Renal cortex interstitium (tissue), 11 donors: ENCODE results near the gene SFXN2. TPM values are rescaled to one million over a fixed set of nuclear protein-coding genes. Genes with fewer than 3 reads are reported as not detected.

Experiments
- DNase-seq, 11 donors: peaks; one replicate each; pipeline ENCODE4 v3.0.0-alpha.2; 2013; ENCODE audit warnings: low read depth in 9 of 11, low spot score in 4 of 11; ENCODE audit errors: extremely low read depth in 1 of 11
- polyA plus RNA-seq, 3 donors: library from polyadenylated mRNA; unstranded; fragments of 120-200 nt; gene quantifications; one replicate each; pipeline ENCODE4 v1.2.1, GENCODE V29; 2013; ENCODE audit not compliant: insufficient read length in 3 of 3

The SFXN2 gene
- polyA plus RNA-seq, 3 donors: 52.6 to 61.8 (median 58.4) TPM

- DNase-seq: no peak
Observed at GRCh38 chr10:102764470-102765161, 50.2 kb downstream of the SFXN2 start.

- no peak for DNase-seq
Observed at GRCh38 chr10:102765336-102765735, 50.9 kb downstream of the SFXN2 start.

GRCh38 chr10:102767428-102768160, 53.2 kb downstream of the SFXN2 start:
- DNase-seq: no peak

- no peak for DNase-seq
Observed at GRCh38 chr10:102769375-102770107, 55.1 kb downstream of the SFXN2 start.

- no peak for DNase-seq
Observed at GRCh38 chr10:102770108-102770482, 55.7 kb downstream of the SFXN2 start.

- no peak for DNase-seq
Observed at GRCh38 chr10:102770792-102771191, 56.4 kb downstream of the SFXN2 start.

- no peak for DNase-seq
Observed at GRCh38 chr10:102773320-102773719, 58.9 kb downstream of the SFXN2 start.

GRCh38 chr10:102773986-102774385, 59.5 kb downstream of the SFXN2 start:
- DNase-seq: no peak

- no peak for DNase-seq
Observed at GRCh38 chr10:102775201-102775934, 60.9 kb downstream of the SFXN2 start.

- peak in 9 of 11 donors; percentile 75 to 90 (median 81) for DNase-seq
Observed at GRCh38 chr10:102775935-102776669, 61.7 kb downstream of the SFXN2 start.

GRCh38 chr10:102776779-102777456, 62.5 kb downstream of the SFXN2 start:
- peak in 9 of 11 donors; percentile 76 to 95 (median 84) for DNase-seq

GRCh38 chr10:102777711-102778453, 63.4 kb downstream of the SFXN2 start:
- no peak for DNase-seq

- DNase-seq: no peak
Observed at GRCh38 chr10:102778781-102779180, 64.3 kb downstream of the SFXN2 start.

- DNase-seq: no peak
Observed at GRCh38 chr10:102779680-102780526, 65.5 kb downstream of the SFXN2 start.

- no peak for DNase-seq
Observed at GRCh38 chr10:102780527-102780808, 66.0 kb downstream of the SFXN2 start.

- no peak for DNase-seq
Observed at GRCh38 chr10:102781090-102781920, 66.9 kb downstream of the SFXN2 start.
